CD4-positive, alpha-beta T cell treated with Interferon gamma for 1 hour (primary cell): Measurements from ENCODE around the gene CCP110.

Experiments used
- DNase-seq: peaks from one replicate; pipeline ENCODE4 v3.0.0-alpha.2; 2020

Gene CCP110, protein sequence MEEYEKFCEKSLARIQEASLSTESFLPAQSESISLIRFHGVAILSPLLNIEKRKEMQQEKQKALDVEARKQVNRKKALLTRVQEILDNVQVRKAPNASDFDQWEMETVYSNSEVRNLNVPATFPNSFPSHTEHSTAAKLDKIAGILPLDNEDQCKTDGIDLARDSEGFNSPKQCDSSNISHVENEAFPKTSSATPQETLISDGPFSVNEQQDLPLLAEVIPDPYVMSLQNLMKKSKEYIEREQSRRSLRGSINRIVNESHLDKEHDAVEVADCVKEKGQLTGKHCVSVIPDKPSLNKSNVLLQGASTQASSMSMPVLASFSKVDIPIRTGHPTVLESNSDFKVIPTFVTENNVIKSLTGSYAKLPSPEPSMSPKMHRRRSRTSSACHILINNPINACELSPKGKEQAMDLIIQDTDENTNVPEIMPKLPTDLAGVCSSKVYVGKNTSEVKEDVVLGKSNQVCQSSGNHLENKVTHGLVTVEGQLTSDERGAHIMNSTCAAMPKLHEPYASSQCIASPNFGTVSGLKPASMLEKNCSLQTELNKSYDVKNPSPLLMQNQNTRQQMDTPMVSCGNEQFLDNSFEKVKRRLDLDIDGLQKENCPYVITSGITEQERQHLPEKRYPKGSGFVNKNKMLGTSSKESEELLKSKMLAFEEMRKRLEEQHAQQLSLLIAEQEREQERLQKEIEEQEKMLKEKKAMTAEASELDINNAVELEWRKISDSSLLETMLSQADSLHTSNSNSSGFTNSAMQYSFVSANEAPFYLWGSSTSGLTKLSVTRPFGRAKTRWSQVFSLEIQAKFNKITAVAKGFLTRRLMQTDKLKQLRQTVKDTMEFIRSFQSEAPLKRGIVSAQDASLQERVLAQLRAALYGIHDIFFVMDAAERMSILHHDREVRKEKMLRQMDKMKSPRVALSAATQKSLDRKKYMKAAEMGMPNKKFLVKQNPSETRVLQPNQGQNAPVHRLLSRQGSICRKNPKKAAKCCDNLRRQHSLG

DNA sequence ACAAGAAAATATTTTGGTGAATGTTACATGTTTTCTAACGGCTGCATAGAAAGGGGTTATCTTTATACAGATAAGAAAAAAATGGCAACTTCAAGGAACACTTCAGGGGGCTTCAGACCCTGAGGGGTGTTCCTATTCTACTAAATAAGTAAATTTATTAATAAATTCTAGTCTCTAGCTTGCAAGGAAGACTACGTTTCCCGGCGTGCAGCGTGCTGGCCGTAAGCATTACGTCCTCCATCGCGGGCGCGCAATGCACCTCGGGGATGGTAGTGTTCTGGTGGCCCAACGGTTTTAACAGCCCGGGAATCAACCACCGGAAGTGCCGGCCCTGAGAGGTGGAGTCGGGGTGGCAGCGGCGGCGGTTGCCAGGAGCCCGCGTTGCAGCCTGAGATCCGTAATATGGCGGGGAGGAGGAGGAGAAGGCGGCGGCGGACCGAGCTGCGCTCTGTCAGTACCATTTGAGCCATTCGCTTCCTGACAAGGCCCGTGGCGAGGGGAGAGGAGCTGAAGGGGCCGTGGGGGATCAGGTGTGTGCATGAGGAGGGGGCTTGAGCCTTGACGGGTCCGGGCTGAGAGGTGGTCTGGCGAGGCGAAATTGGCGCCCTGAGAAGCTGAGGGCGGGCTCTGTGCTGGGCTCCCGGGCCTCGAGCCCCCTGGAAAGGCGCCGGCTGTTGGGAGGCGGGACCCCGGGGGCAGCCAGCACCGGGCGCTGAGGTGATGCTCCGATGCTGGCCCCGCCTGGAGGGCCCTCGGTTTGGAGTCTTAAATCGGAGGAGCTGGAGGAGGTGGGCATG is at the start of gene CCP110:
TSS of gene CCP110 (plus strand) at position 384 of the 797 bp plus-strand sequence. CDS start 3,940 bp downstream, outside the sequence.
- peak; percentile 92 for DNase-seq

DNA sequence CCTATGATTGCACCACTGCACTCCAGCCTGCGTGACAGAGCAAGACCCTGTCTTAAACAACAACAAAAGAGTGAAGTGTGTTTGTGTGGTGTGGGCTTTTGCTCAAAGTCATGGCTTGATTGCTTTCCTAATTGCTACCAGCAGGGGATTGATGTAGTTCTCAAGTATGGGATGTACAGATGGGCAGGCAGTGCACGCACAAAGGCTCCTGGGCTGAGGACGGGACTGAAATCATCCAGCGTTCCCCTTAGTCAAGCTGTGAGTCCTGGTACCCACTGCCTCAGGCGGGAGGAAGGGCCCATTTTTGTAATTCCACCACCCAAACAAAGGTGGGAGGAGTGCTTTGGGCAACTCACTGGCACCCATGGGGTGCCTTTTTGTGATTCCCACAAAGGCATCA is 49.1 kb upstream of the CCP110 start:
- no peak for DNase-seq

DNA sequence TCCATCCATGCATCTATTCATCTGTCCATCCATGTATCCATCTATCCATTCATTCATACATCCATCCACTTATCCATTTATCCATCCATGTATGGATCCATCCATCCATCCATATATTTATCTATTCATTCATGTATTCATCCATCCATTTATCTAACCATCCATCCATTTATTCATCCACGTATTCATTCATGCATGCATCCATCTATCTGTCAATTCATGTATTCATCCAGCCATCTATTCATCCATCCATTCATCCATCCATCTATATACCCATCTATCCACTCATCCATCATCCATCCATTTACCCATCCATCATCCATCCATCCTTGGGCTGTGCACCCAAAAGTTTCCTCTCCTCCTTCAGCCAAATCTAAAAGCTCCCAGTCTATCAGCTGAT is 45.2 kb upstream of the CCP110 start:
- no peak for DNase-seq

DNA sequence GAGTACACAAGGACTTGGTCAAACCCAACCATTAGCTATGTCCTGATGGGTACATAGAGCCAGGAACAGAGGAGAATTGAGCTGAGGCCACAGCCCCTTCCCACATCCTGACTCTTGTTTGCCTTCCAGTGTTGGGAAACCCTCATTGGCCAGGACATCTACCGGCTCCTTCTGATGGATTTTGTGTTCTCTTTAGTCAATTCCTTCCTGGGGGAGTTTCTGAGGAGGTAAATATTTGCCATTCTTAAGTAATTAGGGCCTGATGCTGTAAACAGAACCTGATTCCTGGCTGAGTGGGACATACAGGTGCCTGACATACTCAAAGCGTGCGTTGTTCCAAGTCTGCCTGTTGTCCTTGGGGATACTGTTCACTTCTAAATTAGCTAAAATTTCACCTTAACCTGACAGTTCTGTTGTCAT is 44.4 kb upstream of the CCP110 start:
- DNase-seq: no peak

DNA sequence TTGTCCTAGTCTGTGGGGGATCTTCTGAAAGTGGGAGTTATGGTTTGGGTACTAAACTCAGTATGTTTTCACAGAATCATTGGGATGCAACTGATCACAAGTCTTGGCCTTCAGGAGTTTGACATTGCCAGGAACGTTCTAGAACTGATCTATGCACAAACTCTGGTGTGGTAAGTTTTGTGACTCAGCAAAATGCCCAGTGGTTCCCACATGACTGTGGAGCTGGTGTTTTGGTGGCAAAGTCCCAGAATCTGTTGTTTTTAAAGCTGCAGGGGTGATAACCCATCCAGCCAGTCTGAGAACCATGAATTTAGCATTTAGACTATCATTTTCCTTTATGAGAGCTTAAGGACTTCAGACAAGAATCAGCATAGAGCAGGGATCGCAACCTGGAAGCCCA is 42.4 kb upstream of the CCP110 start:
- DNase-seq: no peak

DNA sequence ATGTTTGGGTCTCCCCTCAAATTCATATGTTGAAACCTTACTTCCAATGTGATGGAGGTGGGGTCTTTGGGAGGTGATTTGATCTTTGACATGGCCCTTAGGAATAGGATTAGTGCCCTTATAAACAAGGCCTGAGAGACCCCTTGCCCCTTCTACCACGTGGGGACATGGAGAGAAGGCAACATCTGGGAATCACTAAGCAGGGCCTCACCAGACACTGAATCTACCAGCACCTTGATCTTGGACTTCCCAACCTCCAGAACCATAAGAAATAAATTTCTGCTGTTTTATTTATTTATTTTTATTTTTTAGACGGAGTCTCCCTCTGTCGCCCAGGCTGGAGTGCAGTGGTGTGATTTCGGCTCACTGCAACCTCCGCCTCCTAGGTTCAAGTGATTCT is 42.0 kb upstream of the CCP110 start:
- no peak for DNase-seq

DNA sequence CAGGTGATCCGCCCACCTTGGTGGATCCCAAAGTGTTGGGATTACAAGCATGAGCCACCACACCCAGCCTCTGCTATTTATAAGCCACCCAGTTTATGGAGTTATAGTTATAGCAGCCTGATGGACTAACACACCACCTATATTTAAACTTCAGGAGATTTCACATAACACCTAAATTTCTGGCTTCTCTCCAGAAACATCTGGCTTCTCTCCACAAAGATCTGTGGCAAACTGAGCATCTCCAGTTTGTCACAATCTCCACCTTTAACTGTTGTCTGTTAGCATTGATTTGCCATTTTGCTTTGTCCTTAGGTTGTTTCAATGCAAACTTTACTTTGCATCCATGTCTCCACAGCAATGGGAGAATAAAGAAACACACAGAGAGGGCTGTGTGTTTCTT is 41.5 kb upstream of the CCP110 start:
- DNase-seq: no peak

DNA sequence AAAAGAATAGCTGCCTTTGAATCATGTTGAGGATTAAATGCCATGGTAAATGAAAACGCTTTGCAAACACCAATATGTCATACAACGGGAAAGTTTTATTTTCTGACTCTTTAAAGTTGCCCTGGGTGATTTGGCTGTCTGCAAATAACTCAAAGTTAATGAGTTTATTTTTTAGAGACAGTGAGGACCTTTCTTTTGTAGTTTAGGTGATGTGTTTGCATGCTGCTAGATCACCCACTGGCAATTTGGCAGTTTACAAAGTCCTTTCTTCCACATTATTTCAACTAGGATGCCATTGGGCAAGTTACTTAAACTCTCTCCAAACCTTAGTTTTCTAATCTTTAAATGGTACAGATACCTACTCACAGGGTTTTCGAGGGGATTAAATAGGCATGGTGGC is 39.6 kb upstream of the CCP110 start:
- DNase-seq: no peak

DNA sequence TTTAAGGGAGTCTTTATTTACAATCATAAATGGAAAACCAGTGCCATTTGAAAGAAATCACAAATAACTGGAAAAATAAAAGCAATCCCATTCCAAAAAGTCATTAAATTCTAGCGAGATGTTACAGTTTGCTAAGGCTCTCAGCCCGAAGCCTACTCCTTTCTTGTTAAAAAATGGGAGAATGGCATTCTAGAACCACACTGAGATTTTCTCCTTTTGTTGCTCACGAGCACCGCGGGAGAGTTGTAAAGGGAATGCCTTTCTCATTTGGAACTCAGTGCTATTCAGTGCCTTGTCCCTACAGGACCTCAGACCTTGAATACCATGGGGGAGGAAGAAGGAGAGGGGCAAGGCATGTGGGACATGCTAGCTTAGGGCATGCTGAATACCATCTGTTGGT is 38.1 kb upstream of the CCP110 start:
- DNase-seq: no peak

DNA sequence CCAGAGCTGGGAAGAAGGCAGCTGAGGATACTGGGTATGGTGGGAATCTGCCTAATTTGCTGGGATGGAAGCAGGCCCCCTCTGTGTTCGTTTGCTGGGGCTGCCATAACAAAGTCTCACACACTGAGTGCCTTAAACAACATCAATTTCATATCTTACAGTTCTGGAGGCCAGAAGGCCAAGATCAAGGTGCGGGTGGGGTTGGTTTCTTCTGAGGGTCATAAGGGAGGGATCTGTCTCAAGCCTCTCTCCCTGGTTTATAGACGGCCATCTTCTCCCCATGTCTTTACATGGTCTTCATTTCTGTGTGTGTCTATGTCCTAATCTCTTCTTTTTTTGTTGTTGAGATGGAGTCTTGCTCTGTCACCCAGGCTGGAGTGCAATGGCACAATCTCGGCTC is 37.7 kb upstream of the CCP110 start:
- DNase-seq: no peak

DNA sequence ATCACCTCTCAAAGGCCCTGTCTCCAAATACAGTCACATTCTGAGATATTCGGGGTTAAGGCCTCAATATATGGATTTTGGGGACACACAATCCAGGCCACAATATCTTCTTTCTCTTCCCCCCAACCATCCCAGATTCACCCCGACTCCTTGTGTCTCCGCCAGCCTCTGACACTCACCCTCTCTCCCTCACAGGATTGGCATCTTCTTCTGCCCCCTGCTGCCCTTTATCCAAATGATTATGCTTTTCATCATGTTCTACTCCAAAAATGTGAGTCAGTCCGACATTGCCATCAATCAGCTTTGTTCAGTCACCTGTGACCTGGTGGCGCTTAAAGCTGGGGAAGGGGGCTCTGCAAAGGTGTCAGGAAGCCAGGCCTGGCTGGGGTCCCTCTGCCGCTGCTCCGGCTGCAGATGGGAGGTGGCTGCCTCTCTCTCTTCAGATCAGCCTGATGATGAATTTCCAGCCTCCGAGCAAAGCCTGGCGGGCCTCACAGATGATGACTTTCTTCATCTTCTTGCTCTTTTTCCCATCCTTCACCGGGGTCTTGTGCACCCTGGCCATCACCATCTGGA is 36.9 kb upstream of the CCP110 start:
- no peak for DNase-seq

DNA sequence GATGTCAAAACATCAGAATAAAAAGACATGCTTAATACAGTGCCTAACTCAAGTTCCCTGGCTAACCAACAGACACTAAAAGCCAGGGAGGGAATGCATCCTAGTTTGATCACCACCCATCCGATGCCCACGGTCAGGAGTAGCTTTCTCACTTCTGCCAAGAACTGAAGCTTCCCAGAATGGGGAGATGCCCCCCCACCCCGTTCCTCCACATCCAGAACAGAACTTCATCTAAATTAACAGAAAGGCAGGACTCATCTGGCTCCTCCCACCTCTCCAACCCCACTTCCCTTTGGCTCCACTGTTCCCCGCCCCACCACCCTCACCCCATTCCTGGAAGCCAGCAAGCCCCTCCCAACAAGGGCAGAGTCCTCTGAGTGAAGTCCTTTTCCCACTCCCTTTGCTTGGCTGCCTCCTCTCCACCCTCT is 35.5 kb upstream of the CCP110 start:
- no peak for DNase-seq

DNA sequence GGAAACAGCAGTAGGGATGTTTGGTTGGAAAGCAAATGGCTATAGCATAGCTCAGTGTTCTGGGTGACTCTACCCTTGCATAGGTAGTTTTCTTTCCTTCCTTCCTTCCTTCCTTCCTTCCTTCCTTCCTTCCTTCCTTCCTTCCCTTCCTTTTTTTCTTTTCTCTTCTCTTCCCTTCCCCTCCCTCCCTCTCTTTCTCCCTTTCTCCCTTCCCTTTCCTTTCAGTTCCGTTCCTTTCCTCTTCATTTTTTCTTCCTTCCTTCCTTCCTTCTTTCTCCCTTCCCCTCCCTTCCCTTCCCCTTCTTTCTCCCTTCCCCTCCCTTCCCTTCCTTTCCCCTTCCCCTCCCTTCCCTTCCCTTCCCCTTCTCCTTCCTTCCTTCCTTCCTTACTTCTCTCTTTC is 33.1 kb upstream of the CCP110 start:
- no peak for DNase-seq

DNA sequence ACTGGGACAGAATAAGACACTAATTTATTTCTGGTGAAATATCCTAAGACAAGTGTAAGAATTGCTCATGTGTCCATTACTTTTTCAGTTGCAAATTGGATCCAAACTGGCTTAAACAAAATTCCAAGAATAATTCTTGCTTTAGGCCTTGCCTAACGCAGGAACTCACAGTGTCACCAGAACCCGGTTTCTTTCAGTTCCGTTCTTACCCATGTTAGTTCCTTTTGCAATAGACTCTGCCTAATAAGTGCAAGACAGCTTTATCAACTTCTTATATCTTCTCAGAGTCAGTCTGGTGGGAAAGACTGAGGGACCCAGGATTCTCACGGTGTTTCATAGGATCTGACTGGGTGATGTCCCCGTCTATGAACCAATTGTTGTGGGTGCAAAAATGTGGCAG is 26.6 kb upstream of the CCP110 start:
- DNase-seq: no peak

DNA sequence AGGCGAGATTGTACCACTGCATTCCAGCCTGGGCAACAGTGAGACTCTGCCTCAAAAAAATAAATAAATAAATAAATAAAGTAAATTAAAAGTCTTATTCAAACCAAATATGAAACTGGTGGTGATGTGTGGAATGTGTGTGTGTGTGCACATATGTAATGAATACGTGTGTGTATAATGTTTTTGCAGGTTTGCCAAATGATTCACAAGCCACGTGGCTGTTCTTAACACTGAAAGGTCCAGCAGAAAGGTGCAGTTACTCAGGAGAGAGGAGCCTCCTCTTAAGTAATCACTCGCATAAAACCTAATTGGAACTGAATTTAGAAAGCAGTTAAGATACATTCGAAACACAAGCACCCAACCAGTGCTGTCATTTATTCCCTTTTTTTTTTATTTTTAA is 24.7 kb upstream of the CCP110 start:
- DNase-seq: no peak

DNA sequence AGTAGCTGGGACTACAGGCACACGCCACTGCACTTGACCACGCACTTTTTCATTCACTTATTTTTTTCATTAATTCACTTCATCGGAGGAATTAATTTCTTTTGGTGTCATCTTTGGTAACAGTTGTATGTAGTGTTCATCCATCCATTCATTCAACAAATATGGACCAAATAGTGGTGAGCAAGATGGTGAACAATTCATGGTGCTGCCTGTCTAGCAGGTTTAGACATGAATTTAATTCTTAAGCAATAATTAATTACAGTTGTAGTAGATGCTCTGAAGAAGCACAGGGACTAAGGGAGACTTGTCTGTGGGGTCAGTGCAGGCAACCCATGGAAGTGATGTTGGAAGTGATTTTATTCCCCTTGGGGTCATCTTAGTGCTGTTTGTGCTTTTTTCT is 24.3 kb upstream of the CCP110 start:
- no peak for DNase-seq

DNA sequence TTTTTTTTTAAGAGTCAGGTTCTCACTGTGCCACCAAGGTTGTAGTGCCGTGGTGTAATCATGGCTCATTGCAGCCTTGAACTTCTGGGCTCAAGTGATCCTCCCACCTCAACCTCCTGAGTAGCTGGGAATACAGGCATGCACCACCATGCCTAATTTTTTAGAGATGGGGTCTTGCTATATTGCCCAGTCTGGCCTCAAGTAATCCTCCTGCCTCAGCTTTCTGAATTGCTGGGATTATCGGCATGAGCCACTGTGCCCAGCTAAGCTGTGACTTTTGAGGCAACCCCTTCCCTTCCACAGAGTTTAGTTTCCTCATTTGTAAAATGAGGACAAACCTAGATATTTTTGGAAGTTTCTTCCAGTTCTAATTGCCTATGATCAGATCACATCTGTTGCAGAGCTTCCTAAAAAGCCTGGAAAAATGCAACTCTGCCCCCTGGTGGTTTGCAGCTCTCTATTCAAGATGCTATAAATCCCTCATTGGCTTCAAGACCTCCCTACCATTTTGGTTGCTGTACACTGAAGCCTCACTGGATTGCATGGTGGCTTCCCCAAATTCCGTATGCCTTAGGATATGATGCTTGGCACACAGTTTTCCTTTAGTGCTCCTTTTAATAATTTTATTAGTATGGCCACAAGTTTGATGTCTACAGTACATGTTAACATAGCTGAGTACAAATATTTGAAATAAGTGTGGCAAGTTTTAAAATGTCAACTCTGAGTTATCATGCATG is 21.2 kb upstream of the CCP110 start:
- peak; percentile 51 for DNase-seq

DNA sequence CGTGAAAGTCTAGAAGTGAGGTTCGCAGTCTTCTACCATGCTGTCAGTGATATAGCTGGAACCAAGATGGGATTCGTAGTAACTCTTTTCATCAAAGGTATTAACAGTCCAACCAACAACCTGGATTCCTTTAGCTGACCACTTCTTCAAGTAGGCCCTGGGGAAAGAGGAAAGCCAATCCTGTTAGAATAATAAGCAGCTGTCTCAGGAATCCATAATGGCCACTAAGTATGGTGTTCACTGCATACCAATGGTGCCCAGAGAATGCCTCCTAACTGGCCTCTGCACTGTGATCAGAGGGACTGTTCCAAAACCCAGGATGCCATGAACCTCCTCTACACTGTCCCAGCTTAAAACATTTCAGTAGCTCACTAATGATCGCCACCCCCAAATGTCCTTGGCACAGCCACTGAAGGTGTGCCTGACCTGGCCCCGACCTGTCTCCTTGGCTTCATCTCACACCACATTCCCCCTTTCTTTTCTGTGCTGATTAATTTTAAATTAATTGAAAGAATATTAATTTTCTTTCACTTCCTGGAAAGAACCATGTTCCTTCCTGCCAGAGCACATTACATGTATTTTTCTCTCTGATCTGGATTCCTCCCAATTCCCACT is 20.2 kb upstream of the CCP110 start:
- no peak for DNase-seq

DNA sequence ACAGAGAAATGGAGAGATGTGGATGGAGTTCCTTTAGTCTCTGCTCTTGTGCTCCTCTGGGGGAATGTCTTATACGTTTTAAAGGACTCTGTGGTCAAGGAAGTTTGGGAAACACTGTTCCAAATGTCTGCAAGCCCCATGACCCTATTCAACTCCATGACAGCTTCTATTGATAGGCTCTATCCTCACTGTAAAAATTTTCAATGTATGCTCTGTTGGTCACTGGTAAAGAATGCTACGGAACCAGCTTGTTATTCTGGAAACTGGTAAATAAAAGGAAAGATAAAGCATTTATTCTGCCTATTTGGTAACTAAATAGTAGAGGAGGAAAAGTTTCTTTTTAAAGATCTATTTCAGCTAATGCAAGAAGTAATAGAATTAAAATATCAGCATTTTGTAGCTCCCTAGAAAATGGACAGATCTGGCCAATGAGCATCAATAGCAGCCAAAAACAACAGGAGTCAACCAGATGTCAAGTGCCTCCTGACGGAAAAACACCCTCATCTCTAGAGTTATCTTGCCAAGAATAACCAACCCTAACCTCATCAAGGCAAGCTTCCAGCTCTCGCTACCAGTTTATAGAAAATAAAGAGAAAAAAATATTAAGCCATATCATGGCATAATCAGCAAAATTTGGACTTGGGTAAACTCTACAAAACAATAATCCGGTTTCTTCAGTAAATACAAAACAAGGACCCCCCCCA is 18.0 kb upstream of the CCP110 start:
- no peak for DNase-seq

DNA sequence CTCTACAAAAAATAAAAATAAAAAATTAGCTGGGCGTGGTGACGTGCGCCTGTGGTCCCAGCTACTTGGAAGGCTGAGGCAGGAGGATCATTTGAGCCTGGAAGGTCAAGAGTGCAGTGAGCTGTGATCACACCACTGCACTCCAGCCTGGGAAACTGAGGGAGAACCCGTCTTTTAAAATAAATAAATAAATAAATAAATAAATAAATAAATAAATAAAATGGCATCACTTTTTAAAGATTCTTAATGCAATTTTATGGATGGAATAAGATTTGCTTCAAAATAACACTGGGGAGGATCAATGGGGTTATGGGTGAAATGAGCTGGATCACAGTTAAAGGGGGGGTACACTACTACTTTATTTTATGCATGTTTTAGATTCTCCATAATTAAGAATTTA is 16.8 kb upstream of the CCP110 start:
- DNase-seq: no peak

DNA sequence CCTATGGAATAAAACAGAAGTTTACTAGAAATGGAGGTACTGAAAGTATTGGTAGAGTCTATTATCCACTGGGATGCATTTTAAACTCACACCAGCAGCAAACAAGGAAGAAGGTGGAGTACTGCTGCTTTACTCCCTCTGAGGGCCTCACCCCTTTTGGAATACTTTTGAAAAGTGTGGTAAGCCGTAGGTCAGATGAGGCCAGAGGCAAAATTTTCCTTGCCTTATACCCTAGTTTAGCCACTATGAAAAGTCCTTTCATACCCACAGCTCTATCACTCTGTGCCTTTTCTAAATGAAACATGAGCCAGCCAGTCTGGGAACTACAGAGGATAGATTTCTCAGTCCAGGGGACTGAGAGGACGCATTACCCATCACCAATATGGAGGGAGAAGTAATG is 15.9 kb upstream of the CCP110 start:
- DNase-seq: no peak
